ENCODE measurements around the gene LMO2.
"Not testable (repeated sequence)": the region's sequence is repeated elsewhere in the genome, so short reads cannot be mapped to it uniquely, and the experiment has no call there.

The LMO2 gene

GRCh38 chr11:33891714-33892327 lies at the start of gene LMO2:
Gene LMO2 (minus strand): TSS chr11:33892076. CDS start chr11:33869716, 22,360 bp downstream.
- no peak for DNase-seq (ENCODE audit: low read depth, low spot score)

- no peak for DNase-seq (ENCODE audit: low read depth, low spot score)
These were observed 48.6 kb upstream of the LMO2 start for GRCh38 chr11:33940538-33940815.

DNA sequence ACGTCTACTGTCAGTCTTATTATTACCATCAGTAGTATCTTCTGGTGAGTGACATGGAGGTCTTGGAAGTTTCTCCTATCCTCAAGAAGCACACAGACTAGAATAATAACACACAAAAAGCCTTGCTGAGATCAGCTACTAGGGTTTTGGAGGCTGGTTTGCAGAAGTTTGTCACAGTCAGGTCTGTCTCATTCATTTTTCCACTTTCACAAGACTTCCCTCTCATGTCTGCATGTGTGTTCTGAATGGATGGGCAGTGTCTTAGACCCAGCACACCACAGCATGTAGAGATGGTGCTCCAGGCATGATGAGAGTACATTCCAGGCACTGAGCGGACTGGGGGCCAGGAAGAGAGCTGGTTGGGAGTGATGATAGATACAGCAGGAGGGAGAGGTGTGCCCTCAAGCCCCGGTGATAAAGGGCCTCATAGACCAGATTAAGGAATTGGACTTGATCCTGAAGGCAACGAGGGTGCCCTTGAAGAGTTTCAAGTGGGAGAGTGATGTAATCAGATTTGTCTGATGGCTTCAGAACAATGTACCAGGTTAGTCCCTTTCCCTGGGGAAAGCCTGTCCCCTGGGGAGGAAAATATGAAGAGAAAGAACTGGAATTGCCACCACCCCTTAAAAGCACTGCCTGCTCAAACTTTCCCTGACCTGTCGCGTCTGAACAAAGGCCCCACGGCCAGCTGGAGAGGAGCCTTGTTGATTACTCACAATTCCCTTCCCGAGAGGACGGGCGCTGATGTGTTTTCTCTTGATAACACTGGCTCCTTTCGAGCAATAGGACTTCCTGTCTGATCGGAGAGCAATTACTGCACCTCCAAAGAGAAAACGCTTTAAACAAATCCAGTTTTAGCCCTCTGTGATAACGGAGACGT lies 45.1 kb upstream of the LMO2 start:
- peak; percentile 49 for DNase-seq (ENCODE audit: low read depth, low spot score)

GRCh38 chr11:33935461-33936456 lies 43.9 kb upstream of the LMO2 start:
- DNase-seq (ENCODE audit: low read depth, low spot score) = peak; percentile 13

DNA sequence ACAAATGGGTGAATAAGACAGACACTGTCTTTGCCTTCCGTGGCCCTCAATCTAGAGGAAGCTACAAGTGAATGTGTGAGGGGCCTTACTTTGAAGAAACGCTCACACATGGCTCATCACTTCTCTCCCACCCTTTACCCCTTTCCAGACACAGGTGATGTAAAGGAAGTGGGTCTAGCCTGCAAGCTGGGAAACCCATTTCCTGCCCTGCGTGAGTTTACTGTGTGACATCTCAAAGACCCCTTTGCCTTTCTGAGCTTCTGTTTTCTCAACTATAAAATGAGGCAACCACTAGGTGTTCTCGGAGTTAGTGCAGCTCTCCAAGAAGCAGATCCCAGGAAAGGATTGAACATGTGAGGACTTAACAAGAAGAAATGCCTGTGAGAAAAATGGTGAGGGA lies 43.1 kb upstream of the LMO2 start:
- no peak for DNase-seq (ENCODE audit: low read depth, low spot score)

DNA sequence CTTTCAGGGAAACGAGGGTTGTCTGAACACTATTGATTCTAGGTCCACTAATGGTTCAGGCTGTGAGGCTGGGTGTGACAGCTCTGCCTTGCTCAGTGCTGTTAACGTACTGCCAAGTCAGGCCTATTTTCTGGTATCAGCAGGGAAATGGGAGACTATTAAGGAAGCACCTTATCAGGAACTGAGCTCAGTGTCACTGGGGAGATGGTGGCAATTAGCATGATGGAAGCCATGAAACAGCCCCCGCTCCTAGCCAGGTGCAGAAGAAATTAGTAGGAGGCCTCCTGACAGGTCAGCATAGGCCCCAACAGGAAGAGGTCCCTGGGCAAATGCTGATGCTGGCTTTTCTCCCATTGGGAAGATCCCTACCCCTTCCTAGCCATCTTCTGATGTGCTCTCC lies 42.6 kb upstream of the LMO2 start:
- DNase-seq (ENCODE audit: low read depth, low spot score) = no peak

- DNase-seq (ENCODE audit: low read depth, low spot score) = no peak
These were observed 41.7 kb upstream of the LMO2 start for GRCh38 chr11:33933602-33934001.

GRCh38 chr11:33932721-33933120 lies 40.8 kb upstream of the LMO2 start:
- no peak for DNase-seq (ENCODE audit: low read depth, low spot score)

DNA sequence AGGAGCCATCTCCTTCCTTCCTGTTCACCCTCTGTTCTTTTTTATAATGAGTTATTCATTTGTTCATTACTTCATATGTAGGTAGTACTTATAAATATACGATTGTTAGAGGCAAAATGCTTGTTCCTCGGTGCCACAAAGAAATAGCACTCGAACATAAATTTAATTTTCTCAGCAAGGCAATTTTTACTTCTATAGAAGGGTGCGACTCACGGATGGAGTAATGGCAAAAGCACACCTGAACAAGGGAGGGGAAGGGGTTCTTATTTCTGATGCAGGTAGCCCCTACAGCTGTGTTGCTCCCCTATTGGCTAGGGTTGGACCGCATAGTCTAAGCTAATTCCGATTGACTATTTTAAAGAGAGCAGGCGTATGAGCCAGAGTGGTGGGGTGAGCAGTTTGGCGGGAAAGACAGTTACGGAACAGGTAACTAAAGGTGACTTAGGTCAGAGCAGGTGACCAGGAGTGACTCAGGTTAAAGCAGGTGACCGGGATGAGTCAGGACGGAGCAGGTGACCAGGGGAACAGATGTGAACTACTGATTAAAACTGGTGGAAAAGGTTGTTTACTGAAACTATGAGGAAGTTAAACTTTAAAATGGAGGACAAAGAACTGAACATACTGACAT lies 40.0 kb upstream of the LMO2 start:
- DNase-seq (ENCODE audit: low read depth, low spot score) = not testable (repeated sequence)

- no peak for DNase-seq (ENCODE audit: low read depth, low spot score)
These were observed 39.2 kb upstream of the LMO2 start for GRCh38 chr11:33931067-33931466.

GRCh38 chr11:33930317-33931021 lies 38.6 kb upstream of the LMO2 start:
- no peak for DNase-seq (ENCODE audit: low read depth, low spot score)

- DNase-seq (ENCODE audit: low read depth, low spot score) = no peak
These were observed 36.7 kb upstream of the LMO2 start for GRCh38 chr11:33928564-33928963.

GRCh38 chr11:33926671-33927552 lies 35.0 kb upstream of the LMO2 start:
- DNase-seq (ENCODE audit: low read depth, low spot score) = no peak

- no peak for DNase-seq (ENCODE audit: low read depth, low spot score)
These were observed 32.5 kb upstream of the LMO2 start for GRCh38 chr11:33924341-33924740.

DNA sequence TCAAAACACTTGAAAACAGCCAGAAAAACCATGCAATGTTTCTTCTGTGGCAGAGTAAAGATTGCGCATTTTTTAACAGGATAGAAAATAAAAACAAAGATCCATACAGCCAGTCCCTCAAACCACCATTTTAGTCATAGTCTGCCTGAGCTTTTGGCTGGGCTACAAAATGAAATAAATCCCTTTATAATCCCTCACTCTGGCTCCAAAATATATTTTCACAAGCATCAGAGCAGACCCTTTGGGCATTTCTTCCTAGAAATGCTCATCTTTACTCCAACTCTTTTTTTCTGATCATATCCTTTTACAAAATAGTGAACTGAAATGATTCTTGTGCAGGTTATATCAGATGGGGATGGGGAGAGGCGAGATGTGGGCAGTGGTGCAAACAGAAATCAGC lies 31.8 kb upstream of the LMO2 start:
- DNase-seq (ENCODE audit: low read depth, low spot score) = no peak

- no peak for DNase-seq (ENCODE audit: low read depth, low spot score)
These were observed 29.1 kb upstream of the LMO2 start for GRCh38 chr11:33920838-33921613.

GRCh38 chr11:33919645-33920044 lies 27.8 kb upstream of the LMO2 start:
- DNase-seq (ENCODE audit: low read depth, low spot score) = no peak

DNA sequence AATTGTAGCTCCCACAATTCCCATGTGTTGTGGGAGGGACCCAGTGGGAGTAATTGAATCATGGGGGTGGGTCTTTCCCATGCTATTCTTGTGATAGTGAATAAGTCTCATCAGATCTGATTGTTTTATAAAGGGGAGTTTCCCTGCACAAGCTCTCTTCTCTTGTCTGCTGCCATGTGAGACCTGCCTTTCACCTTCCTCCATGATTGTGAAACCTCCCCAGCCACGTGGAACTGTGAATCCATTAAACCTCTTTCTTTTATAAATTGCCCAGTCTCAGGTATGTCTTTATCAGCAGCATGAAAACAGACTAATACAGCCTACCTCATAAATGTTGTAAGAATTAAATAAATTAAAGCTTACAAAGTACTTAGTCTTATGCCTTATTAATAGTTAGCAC lies 25.5 kb upstream of the LMO2 start:
- not testable (repeated sequence) for DNase-seq (ENCODE audit: low read depth, low spot score)

DNA sequence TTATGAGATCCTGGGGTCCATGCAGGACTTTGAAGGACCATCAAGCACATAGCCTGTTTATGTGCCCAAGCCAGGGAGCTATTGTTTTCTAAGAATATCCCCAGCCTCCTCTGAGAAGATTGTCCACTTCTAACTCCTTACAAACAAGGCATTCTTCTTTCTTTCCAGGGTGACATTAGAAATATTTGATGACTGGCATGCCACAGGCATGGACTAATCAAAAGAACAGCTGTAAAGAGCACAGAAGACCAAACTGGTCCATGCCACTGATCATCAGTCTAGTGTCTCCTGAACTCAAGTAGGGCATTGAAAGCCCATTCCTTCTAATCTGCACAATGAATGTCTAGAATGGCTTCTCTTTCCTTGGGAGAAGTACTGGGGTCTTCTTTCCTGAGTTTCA lies 24.9 kb upstream of the LMO2 start:
- no peak for DNase-seq (ENCODE audit: low read depth, low spot score)
